H9 (cell line): ENCODE results near the gene CCDC34. TPM values are rescaled to one million over a fixed set of nuclear protein-coding genes. Genes with fewer than 3 reads are reported as not detected.

Source experiments
- DNase-seq: peaks from one replicate; pipeline ENCODE4 v3.0.0-alpha.2; 2017
- H2AFZ ChIP-seq: one replicate; pipeline ENCODE4 v1.6.1; 2013; ENCODE audit warnings: mild to moderate bottlenecking, low read length, control low read depth, moderate library complexity
- H2AK5ac ChIP-seq: 2 replicates; pipeline ENCODE4 v1.6.1; 2013; ENCODE audit warnings: low read length, control low read depth, mixed read lengths; ENCODE audit not compliant: insufficient read length
- H2BK120ac ChIP-seq: one replicate; pipeline ENCODE4 v1.6.1; 2013; ENCODE audit warnings: low read depth, mild to moderate bottlenecking, low read length, control low read depth, inconsistent platforms; ENCODE audit not compliant: poor library complexity, severe bottlenecking
- H2BK12ac ChIP-seq: 2 replicates; pipeline ENCODE4 v1.6.1; 2013; ENCODE audit warnings: low read length, control low read depth, mixed read lengths, low read depth; ENCODE audit not compliant: insufficient read length
- H2BK15ac ChIP-seq: 2 replicates; pipeline ENCODE4 v1.6.1; 2013; ENCODE audit warnings: low read depth, low read length, control low read depth
- H2BK20ac ChIP-seq: one replicate; pipeline ENCODE4 v1.6.1; 2013; ENCODE audit warnings: low read depth, mild to moderate bottlenecking, low read length, control low read depth, inconsistent platforms; ENCODE audit not compliant: poor library complexity, severe bottlenecking
- H2BK5ac ChIP-seq: 2 replicates; pipeline ENCODE4 v1.6.1; 2013; ENCODE audit warnings: low read length, control low read depth, mixed read lengths; ENCODE audit not compliant: insufficient read length
- H3K14ac ChIP-seq: 2 replicates; pipeline ENCODE4 v1.6.1; 2013; ENCODE audit warnings: low read length, control low read depth; ENCODE audit not compliant: insufficient read depth
- H3K18ac ChIP-seq: 2 replicates; pipeline ENCODE4 v1.6.1; 2013; ENCODE audit warnings: low read depth, mild to moderate bottlenecking, mixed read lengths, low read length, control low read depth; ENCODE audit not compliant: insufficient read length
- H3K23ac ChIP-seq: 2 replicates; pipeline ENCODE4 v1.6.1; 2013; ENCODE audit warnings: low read length, control low read depth, mixed read lengths, low read depth; ENCODE audit not compliant: insufficient read length
- H3K23me2 ChIP-seq: 2 replicates; pipeline ENCODE4 v1.6.1; 2013; ENCODE audit warnings: low read depth, mild to moderate bottlenecking, mixed read lengths, low read length, control low read depth; ENCODE audit not compliant: insufficient read length, poor library complexity, severe bottlenecking
- H3K27ac ChIP-seq: 2 replicates; pipeline ENCODE4 v1.5.1; 2013; ENCODE audit warnings: low read length, control low read depth, mixed read lengths, low read depth; ENCODE audit not compliant: insufficient read length
- H3K27me3 ChIP-seq: 2 replicates; pipeline ENCODE4 v1.6.1; 2013; ENCODE audit warnings: low read length, control low read depth, inconsistent platforms; ENCODE audit not compliant: insufficient read depth
- H3K4ac ChIP-seq: 2 replicates; pipeline ENCODE4 v1.6.1; 2013; ENCODE audit warnings: low read depth, mild to moderate bottlenecking, control low read depth, inconsistent platforms, low read length, moderate library complexity
- H3K4me1 ChIP-seq: 2 replicates; pipeline ENCODE4 v1.6.1; 2013; ENCODE audit warnings: low read length, control low read depth, inconsistent platforms; ENCODE audit not compliant: insufficient read depth
- H3K4me2 ChIP-seq: 2 replicates; pipeline ENCODE4 v1.6.1; 2013; ENCODE audit warnings: low read length, control low read depth, mixed read lengths; ENCODE audit not compliant: insufficient read length, insufficient read depth
- H3K56ac ChIP-seq: 2 replicates; pipeline ENCODE4 v1.6.1; 2013; ENCODE audit warnings: low read depth, mild to moderate bottlenecking, mixed read lengths, low read length, control low read depth; ENCODE audit not compliant: insufficient read length
- H3K79me1 ChIP-seq: 2 replicates; pipeline ENCODE4 v1.6.1; 2013; ENCODE audit warnings: low read depth, mild to moderate bottlenecking, moderate library complexity, low read length, control low read depth, inconsistent platforms; ENCODE audit not compliant: insufficient read depth, poor library complexity, severe bottlenecking
- H3K79me2 ChIP-seq: 2 replicates; pipeline ENCODE4 v1.6.1; 2013; ENCODE audit warnings: low read length, control low read depth, inconsistent platforms; ENCODE audit not compliant: insufficient read depth
- H3K9ac ChIP-seq: 2 replicates; pipeline ENCODE4 v1.6.1; 2013; ENCODE audit warnings: low read length, control low read depth, mixed read lengths; ENCODE audit not compliant: insufficient read length; ENCODE audit errors: extremely low read depth
- H3K9me3 ChIP-seq: one replicate; pipeline ENCODE4 v1.6.1; 2013; ENCODE audit warnings: low read depth, low read length, inconsistent platforms; ENCODE audit not compliant: control insufficient read depth
- H3T11ph ChIP-seq: one replicate; pipeline ENCODE4 v1.6.1; 2013; ENCODE audit warnings: mild to moderate bottlenecking, low read length, control low read depth, inconsistent platforms
- H4K20me1 ChIP-seq: one replicate; pipeline ENCODE4 v1.6.1; 2013; ENCODE audit not compliant: control insufficient read depth, insufficient read length, insufficient read depth
- H4K5ac ChIP-seq: 2 replicates; pipeline ENCODE4 v1.6.1; 2013; ENCODE audit warnings: low read depth, mild to moderate bottlenecking, mixed read lengths, low read length, control low read depth; ENCODE audit not compliant: insufficient read length
- H4K8ac ChIP-seq: replicated peaks from 2 replicates; pipeline ENCODE4 v1.6.1; 2013; ENCODE audit warnings: low read length, control low read depth, mixed read lengths, low read depth; ENCODE audit not compliant: insufficient read length
- H4K91ac ChIP-seq: 2 replicates; pipeline ENCODE4 v1.6.1; 2013; ENCODE audit warnings: low read depth, mild to moderate bottlenecking, moderate library complexity, mixed read lengths, low read length, control low read depth; ENCODE audit not compliant: insufficient read length
- H3K27ac Mint-ChIP-seq, 3 experiments: 2 replicates in 2 of 3; 3 replicates in 1 of 3; pipeline ENCODE4 v1.8.0; 2020 to 2021; ENCODE audit warnings: mixed read lengths in 3 of 3, mild to moderate bottlenecking in 1 of 3, moderate library complexity in 1 of 3
- H3K27me3 Mint-ChIP-seq: 2 replicates; pipeline ENCODE4 v1.8.0; 2021; ENCODE audit warnings: low read depth, mild to moderate bottlenecking, moderate library complexity, mixed read lengths
- H3K36me3 Mint-ChIP-seq, 3 experiments: 2 replicates in 2 of 3; 3 replicates in 1 of 3; pipeline ENCODE4 v1.8.0; 2020 to 2021; ENCODE audit warnings: low read depth in 3 of 3, mixed read lengths in 3 of 3; ENCODE audit not compliant: insufficient read depth in 1 of 3
- H3K4me1 Mint-ChIP-seq, 2 experiments: 2 replicates each; pipeline ENCODE4 v1.8.0; 2020; ENCODE audit warnings: mixed read lengths in 2 of 2
- H3K4me3 Mint-ChIP-seq, 2 experiments: 2 replicates in 1 of 2; 3 replicates in 1 of 2; pipeline ENCODE4 v1.8.0; 2020 to 2021; ENCODE audit warnings: mild to moderate bottlenecking in 2 of 2, mixed read lengths in 2 of 2, moderate library complexity in 1 of 2
- H3K9me3 Mint-ChIP-seq, 2 experiments: 2 replicates in 1 of 2; 3 replicates in 1 of 2; pipeline ENCODE4 v1.8.0; 2020; ENCODE audit warnings: mild to moderate bottlenecking in 2 of 2, mixed read lengths in 2 of 2, moderate library complexity in 1 of 2
- WGBS: extraction: QIAGEN DNeasy Blood & Tissue Kit; methylation state at CpG from one replicate; pipeline ENCODE4 v1.1.7; 2013; ENCODE audit warnings: missing lambda C conversion rate, low lambda C conversion rate, mixed read lengths; ENCODE audit not compliant: insufficient read length; ENCODE audit errors: extremely low coverage; 5-methylcytosine and 5-hydroxymethylcytosine counted together
- total RNA-seq: library from RNA; stranded (reverse); gene quantifications from 2 replicates; pipeline ENCODE4 v1.2.1, GENCODE V29; 2021
- TF ChIP-seq, protein P1 (sequence below): fragments of 200-600 bp; sonication (generic); conservative IDR thresholded peaks from 3 replicates; pipeline ENCODE4 v1.8.0; 2021; ENCODE audit warnings: antibody characterized with exemption, mild to moderate bottlenecking

CCDC34 gene
- total RNA-seq, 1 experiment from 2014 or later, result 25.2 TPM

DNA sequence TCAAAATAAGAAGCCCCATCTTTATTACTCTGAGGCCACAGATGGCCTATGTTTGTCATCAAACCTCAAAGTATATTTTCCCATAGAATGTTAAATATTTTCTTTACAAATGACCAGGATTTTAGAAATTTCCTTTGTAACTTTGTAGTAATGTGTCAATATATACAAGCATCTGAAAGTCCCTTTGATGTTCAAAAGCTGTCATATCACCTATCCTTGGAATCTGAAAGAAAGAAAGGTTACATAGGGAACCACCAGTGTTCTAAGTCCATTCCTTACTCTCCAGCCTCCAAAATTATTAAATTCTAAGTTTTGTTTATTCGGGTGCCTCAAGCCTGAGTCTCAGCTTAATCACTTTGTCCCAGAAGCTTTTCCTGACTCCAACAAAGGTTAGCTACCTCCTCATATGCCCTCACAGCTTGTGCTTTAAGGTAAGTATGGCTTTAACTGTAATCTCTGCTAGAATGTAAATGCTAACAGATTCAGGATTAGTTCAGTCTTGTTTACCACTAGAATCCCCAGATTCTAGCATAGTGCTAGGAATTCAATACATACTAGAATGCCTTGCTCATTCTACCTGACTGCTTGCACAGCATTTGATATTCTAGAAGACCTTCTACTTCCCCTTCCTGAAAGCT lies 32.3 kb downstream of the CCDC34 start:
- no peak overlapping the region for H2BK15ac ChIP-seq
- H3K23ac ChIP-seq, result no peak overlapping the region
- TF ChIP-seq, protein P1, sequence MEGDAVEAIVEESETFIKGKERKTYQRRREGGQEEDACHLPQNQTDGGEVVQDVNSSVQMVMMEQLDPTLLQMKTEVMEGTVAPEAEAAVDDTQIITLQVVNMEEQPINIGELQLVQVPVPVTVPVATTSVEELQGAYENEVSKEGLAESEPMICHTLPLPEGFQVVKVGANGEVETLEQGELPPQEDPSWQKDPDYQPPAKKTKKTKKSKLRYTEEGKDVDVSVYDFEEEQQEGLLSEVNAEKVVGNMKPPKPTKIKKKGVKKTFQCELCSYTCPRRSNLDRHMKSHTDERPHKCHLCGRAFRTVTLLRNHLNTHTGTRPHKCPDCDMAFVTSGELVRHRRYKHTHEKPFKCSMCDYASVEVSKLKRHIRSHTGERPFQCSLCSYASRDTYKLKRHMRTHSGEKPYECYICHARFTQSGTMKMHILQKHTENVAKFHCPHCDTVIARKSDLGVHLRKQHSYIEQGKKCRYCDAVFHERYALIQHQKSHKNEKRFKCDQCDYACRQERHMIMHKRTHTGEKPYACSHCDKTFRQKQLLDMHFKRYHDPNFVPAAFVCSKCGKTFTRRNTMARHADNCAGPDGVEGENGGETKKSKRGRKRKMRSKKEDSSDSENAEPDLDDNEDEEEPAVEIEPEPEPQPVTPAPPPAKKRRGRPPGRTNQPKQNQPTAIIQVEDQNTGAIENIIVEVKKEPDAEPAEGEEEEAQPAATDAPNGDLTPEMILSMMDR, result no peak
- Mint-ChIP-seq H3K27ac (peak overlapping the region; percentile 1 to 92 (median 40); a peak in 6 of 7 replicates), H3K36me3 (peaks cover 12 to 37% (median 22%) of the 10 kb centered on the region in 3 experiments), H3K4me3 (no peak overlapping the region), H3K9me3 (peaks cover 11 to 12% of the 10 kb centered on the region in 2 experiments), H3K27me3 (no peaks in the 10 kb centered on the region), H3K4me1 (peaks cover 36 to 46% of the 10 kb centered on the region in 2 experiments)
- H4K20me1 ChIP-seq, result no peaks in the 10 kb centered on the region
- no peak overlapping the region for H3K4me2 ChIP-seq
- no peak overlapping the region for H3K14ac ChIP-seq
- no peaks in the 10 kb centered on the region for H3K9me3 ChIP-seq
- no peak overlapping the region for H2BK5ac ChIP-seq
- no peaks in the 10 kb centered on the region for H3K23me2 ChIP-seq
- no peak overlapping the region for H4K91ac ChIP-seq
- no peak overlapping the region for H4K5ac ChIP-seq
- no peak overlapping the region for H2BK12ac ChIP-seq
- H3K79me2 ChIP-seq, result no peaks in the 10 kb centered on the region
- no peak for DNase-seq
- no peak overlapping the region for H3K56ac ChIP-seq
- no peaks in the 10 kb centered on the region for H3K27me3 ChIP-seq
- no peak overlapping the region for H4K8ac ChIP-seq
- H3K4me1 ChIP-seq, result no peaks in the 10 kb centered on the region; the same call in 1 of the 2 replicates
- H2AFZ ChIP-seq, result no peak overlapping the region
- no peak overlapping the region for H2AK5ac ChIP-seq
- no peak overlapping the region for H2BK120ac ChIP-seq
- no peaks in the 10 kb centered on the region for H3K79me1 ChIP-seq
- H2BK20ac ChIP-seq, result no peak overlapping the region
- H3K27ac ChIP-seq, result no peak overlapping the region
- H3K18ac ChIP-seq, result no peak overlapping the region
- no peak overlapping the region for H3K4ac ChIP-seq
- H3K9ac ChIP-seq, result no peak overlapping the region
- no peak overlapping the region for H3T11ph ChIP-seq
- no CpG with 5 or more reads among the region's 1 CpG for WGBS
